Cardiac muscle cell (in vitro differentiated cells and primary cell): ENCODE measurements around the gene SPAG16. TPM values are rescaled to one million over a fixed set of nuclear protein-coding genes. Genes with fewer than 3 reads are reported as not detected.
A peak's percentile ranks its signal among the peaks of the same experiment; 100 is the strongest.

ENCODE experiments used
- DNase-seq, 2 donors: peaks; one replicate each; pipeline versions ENCODE4 v3.0.0 to v3.0.0-alpha.2; 2010 to 2017; ENCODE audit warnings: low read depth in 1 of 2, low spot score in 1 of 2
- H3K27ac ChIP-seq: fragments of 200-600 bp; sonication (generic); 2 replicates; pipeline ENCODE4 v1.5.1; 2016
- H3K27me3 ChIP-seq: fragments of 200-600 bp; sonication (generic); 2 replicates; pipeline ENCODE4 v1.6.0; 2016; ENCODE audit warnings: control low read depth
- H3K36me3 ChIP-seq: fragments of 200-600 bp; sonication (generic); 2 replicates; pipeline ENCODE4 v1.5.1; 2016; ENCODE audit warnings: control low read depth
- H3K4me1 ChIP-seq: fragments of 200-600 bp; sonication (generic); 2 replicates; pipeline ENCODE4 v1.8.1; 2017; ENCODE audit warnings: low read depth, mild to moderate bottlenecking, mixed run types
- H3K4me3 ChIP-seq: fragments of 200-600 bp; sonication (generic); 2 replicates; pipeline ENCODE4 v1.5.1; 2016; ENCODE audit warnings: mild to moderate bottlenecking
- H3K9me3 ChIP-seq: fragments of 200-600 bp; sonication (generic); 2 replicates; pipeline ENCODE4 v1.5.1; 2017; ENCODE audit warnings: low read depth, mild to moderate bottlenecking, control low read depth
- CTCF ChIP-seq: IDR thresholded peaks from 2 replicates; pipeline ENCODE4 v1.5.1; 2012; ENCODE audit warnings: low read depth, mild to moderate bottlenecking, low read length
- polyA plus RNA-seq: library from polyadenylated mRNA; unstranded; fragments of >200 nt; fragmentation: Nextera tagmentation; extraction: Ambion mirVana; gene quantifications from 2 replicates; pipeline ENCODE4 v1.2.1, GENCODE V29; 2016
- total RNA-seq: library from RNA; depleted of rRNA; stranded (reverse); fragments of >200 nt; gene quantifications from 2 replicates; pipeline ENCODE4 v1.2.3, GENCODE V29; 2016

The SPAG16 gene
- total and polyA plus RNA-seq, 2 experiments from 2014 or later: 32.8 to 57.9 TPM

- no peaks in the 10 kb centered on the region for H3K9me3 ChIP-seq
- no peaks in the 10 kb centered on the region for H3K36me3 ChIP-seq
- no peak for TF ChIP-seq CTCF
- H3K27ac ChIP-seq: no peak overlapping the region
- no peak for DNase-seq
- no peak overlapping the region for H3K4me3 ChIP-seq
- H3K4me1 ChIP-seq: no peaks in the 10 kb centered on the region
- no peaks in the 10 kb centered on the region for H3K27me3 ChIP-seq
Observed at GRCh38 chr2:214174563-214174962, 890.3 kb downstream of the SPAG16 start.

GRCh38 chr2:214180071-214180470, 895.8 kb downstream of the SPAG16 start:
- Histone ChIP-seq H3K36me3 (no peaks in the 10 kb centered on the region), H3K9me3 (no peaks in the 10 kb centered on the region), H3K4me1 (peaks cover 38% of the 10 kb centered on the region), H3K27ac (no peak overlapping the region), H3K4me3 (no peak overlapping the region), H3K27me3 (no peaks in the 10 kb centered on the region)
- no peak for DNase-seq
- TF ChIP-seq CTCF: no peak

DNA sequence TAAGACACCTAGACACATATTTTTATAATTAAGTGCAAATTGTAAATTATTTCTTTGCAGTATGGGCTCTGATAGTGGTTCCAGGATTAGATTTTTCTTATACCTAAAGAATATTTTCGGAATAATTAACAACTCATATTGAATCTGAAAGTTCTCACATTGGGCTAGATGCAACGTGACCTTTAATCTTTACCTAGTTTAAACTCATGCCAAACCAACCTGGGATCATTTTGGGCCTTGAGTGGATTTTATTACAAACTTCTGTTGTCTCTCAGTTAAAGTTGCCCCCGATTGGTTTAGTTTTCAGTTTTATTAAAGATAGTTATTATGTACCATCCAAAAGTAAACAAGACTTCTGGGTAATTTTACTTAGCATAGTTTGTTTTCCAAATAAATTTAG, 896.4 kb downstream of the SPAG16 start:
- no peak overlapping the region for H3K27ac ChIP-seq
- no peaks in the 10 kb centered on the region for H3K9me3 ChIP-seq
- H3K27me3 ChIP-seq: no peaks in the 10 kb centered on the region
- no peak overlapping the region for H3K4me3 ChIP-seq
- H3K4me1 ChIP-seq: peaks cover 44% of the 10 kb centered on the region
- TF ChIP-seq CTCF: no peak
- no peak for DNase-seq
- H3K36me3 ChIP-seq: no peaks in the 10 kb centered on the region

DNA sequence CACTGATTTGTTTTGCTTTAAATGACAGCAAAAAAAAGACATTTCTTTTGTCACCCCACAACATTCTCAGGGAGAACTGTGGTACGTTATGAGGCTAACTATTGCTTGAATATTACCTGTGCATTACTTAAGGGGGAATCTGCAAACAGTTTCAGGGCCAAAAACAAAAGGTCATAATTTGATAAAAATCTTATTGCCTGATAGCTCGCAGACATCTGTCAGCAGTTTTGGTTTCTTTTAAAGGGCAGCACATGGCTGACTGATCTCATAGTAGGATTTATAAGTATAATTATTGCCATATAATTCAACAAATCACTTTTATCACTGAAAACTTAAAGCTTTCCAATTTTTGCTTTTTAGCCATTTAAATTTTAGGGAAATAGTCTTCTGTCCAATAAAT, 900.2 kb downstream of the SPAG16 start:
- H3K4me3 ChIP-seq: no peak overlapping the region

DNA sequence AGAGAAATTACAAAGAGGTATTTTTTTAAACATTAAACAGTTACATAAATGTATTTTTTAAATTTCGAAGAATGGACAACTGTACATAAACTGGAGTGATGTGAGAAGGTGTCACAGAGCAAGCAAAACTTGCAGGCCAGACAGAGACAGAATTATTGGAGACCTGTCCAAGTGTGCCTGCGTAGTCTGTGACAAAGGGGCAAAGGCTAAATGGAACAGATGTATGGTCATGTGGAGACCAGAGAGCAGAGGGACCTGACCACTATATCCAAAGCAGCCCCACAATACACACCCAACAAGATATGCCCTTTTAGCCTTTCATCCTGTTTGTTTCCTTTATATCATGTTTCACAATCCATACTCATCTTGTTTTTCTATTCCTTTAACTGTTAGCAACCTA, 901.3 kb downstream of the SPAG16 start:
- DNase-seq: no peak
- no peak overlapping the region for H3K4me3 ChIP-seq
- no peak for TF ChIP-seq CTCF
- no peak overlapping the region for H3K27ac ChIP-seq
- H3K9me3 ChIP-seq: no peaks in the 10 kb centered on the region
- no peaks in the 10 kb centered on the region for H3K36me3 ChIP-seq
- H3K4me1 ChIP-seq: peaks cover 48% of the 10 kb centered on the region
- no peaks in the 10 kb centered on the region for H3K27me3 ChIP-seq

More for the DNA sequence above, 900.2 kb downstream of the SPAG16 start:
- Histone ChIP-seq H3K36me3 (no peaks in the 10 kb centered on the region), H3K4me1 (peaks cover 48% of the 10 kb centered on the region), H3K9me3 (no peaks in the 10 kb centered on the region), H3K27me3 (no peaks in the 10 kb centered on the region), H3K27ac (peak overlapping the region; percentile 89)
- DNase-seq: no peak
- TF ChIP-seq CTCF: no peak

DNA sequence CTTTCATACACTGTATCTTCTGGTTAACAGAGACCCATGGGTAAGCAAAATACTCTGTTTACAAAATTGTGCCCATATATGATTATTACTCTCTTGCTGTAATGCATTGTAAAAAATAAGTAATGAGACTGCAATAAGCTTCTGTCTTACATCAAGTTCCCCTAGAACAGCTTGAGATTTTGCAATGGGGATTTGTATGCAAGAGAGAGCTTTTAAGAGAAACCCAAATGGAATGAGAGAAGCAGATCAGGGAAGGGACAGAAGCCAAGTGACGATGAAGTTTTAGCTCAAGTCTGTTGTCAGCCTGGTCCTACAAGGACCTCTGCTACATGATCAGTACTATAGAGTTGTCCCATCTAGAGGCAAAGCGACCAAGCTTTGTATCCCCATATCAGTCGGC, 908.4 kb downstream of the SPAG16 start:
- H3K27ac ChIP-seq: no peak overlapping the region
- H3K4me3 ChIP-seq: no peak overlapping the region
- no peaks in the 10 kb centered on the region for H3K4me1 ChIP-seq
- DNase-seq: no peak
- H3K36me3 ChIP-seq: no peaks in the 10 kb centered on the region
- TF ChIP-seq CTCF: no peak
- H3K27me3 ChIP-seq: no peaks in the 10 kb centered on the region
- no peaks in the 10 kb centered on the region for H3K9me3 ChIP-seq
